22Rv1 (cell line): ENCODE measurements around the gene FAM200B.

Experiments
- H3K27ac ChIP-seq: fragments of 450-650 bp; 2 replicates; pipeline ENCODE4 v1.5.1; 2017
- ZFX ChIP-seq: fragments of 450-650 bp; IDR thresholded peaks from 2 replicates; pipeline ENCODE4 v1.6.1; 2017; ENCODE audit warnings: antibody characterized with exemption, borderline replicate concordance
- TF ChIP-seq, protein P1 (sequence below): fragments of 450-650 bp; IDR thresholded peaks from 2 replicates; pipeline ENCODE4 v1.5.1; 2017; ENCODE audit warnings: mild to moderate bottlenecking

FAM200B gene

GRCh38 chr4:15658136-15658770 lies 23.4 kb upstream of the FAM200B start:
- TF ChIP-seq, protein P1, sequence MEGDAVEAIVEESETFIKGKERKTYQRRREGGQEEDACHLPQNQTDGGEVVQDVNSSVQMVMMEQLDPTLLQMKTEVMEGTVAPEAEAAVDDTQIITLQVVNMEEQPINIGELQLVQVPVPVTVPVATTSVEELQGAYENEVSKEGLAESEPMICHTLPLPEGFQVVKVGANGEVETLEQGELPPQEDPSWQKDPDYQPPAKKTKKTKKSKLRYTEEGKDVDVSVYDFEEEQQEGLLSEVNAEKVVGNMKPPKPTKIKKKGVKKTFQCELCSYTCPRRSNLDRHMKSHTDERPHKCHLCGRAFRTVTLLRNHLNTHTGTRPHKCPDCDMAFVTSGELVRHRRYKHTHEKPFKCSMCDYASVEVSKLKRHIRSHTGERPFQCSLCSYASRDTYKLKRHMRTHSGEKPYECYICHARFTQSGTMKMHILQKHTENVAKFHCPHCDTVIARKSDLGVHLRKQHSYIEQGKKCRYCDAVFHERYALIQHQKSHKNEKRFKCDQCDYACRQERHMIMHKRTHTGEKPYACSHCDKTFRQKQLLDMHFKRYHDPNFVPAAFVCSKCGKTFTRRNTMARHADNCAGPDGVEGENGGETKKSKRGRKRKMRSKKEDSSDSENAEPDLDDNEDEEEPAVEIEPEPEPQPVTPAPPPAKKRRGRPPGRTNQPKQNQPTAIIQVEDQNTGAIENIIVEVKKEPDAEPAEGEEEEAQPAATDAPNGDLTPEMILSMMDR, result no peak
- TF ChIP-seq ZFX, result no peak
- H3K27ac ChIP-seq, result no peak overlapping the region

DNA sequence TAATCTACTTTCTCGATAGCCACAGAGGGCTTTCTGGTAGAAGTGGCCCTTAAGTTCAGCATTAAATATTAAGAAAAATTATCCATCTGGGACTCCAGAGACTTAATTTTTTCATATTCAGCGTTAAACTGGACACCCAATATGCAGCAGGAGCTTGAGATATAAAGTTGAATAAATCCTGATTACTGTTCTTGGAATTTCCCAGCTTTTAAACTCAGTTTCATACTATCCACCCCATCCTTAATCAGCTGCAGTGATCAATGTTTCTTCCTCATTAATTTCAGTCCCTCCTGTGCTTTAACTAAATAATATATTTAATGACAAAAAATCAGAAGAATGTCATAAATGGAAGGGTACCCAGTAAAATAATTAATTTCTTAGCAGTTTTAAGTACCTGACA lies 22.8 kb upstream of the FAM200B start:
- no peak for TF ChIP-seq ZFX
- TF ChIP-seq, protein P1, result no peak
- H3K27ac ChIP-seq, result no peak overlapping the region

- no peak overlapping the region for H3K27ac ChIP-seq
- TF ChIP-seq ZFX, result no peak
- TF ChIP-seq, protein P1, result no peak
These were observed 21.7 kb upstream of the FAM200B start for GRCh38 chr4:15659768-15660570.

DNA sequence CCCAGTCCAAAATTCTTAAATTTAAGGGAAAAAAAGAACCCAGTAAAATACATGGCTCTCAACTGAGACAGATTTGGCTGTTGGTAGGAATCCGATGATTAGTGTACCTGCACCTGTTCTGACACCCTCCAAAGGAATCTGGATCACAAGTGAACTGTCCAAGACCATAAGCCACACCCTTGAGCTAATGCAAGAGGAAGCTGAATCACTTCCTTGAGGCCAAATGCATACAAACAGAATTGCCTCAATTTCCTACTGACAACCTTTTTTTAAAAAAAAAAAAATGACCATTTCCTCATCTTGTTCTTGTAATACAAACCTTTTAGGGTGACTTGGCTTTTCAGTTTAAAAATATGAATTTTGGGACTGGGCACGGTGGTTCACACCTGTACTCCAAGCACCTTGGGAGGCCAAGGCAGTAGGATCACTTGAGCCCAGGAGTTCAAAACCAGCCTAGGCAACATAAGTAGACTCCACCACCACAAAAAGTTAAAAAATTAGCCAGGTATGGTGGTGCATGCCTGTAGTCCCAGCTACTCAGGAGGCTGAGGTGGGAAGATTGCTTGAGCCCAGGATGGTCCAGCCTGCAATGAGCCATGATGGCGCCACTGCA lies 15.8 kb upstream of the FAM200B start:
- no peak overlapping the region for H3K27ac ChIP-seq
- TF ChIP-seq ZFX, result no peak
- TF ChIP-seq, protein P1, result no peak

DNA sequence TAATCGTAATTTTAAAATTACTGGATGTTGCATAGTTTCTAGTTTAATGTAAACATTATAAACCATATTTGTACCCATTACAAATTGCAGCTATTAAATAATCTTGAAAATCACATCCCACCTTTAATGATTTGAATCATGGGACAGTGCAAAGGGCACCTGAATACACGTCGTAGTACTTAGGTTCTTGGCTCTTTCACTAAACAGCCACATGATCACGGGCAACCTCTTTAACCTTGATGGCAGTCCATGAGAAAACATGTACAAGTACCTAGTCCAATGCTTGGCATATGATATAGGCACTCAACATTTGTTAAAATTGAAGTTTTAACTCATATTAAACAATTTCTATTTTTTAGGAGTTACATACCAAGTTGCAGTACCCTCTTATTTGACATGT lies 14.6 kb upstream of the FAM200B start:
- TF ChIP-seq, protein P1, result no peak
- no peak for TF ChIP-seq ZFX
- H3K27ac ChIP-seq, result no peak overlapping the region

DNA sequence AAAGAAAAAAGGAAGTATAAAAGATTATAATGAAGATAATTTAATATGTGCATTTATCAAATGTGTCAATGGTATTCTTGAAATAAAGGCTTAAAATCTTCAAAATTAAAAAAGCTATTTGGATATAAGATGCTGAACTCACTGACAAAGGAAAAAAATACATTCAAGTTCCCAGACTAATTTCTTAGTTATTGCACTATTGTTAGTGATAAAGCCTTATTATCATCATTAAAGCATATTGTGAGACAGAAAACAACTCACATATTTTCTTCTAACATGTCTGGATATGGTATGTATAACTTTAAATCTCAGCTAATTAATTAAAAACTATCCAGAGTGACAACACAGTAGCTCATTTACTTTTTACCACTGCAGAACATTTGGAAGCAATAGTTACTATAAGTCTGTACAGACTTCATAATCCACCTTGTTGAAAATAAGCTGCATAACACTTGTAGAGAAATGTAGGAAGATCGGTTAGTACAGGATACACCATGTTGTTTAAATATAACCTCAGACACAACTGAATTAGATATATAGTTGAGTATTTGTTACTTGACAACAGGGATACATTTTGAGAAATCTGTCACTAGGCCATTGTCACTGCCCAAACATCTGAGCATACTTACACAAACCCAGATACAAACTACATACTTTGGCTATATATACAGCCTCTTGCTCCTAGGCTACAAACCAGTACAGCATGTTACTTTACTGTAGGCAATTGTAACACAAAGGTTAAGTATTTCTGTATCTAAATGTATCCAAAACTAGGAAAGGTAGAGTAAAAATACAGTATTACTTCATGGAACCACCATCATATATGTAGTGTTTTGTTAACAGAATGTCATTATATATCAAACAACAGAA lies 12.8 kb upstream of the FAM200B start:
- TF ChIP-seq, protein P1, result no peak
- TF ChIP-seq ZFX, result no peak
- no peak overlapping the region for H3K27ac ChIP-seq
